Karpas-422 (cell line): ENCODE data around the gene SCFD2. TPM values are rescaled to one million over a fixed set of nuclear protein-coding genes. Genes with fewer than 3 reads are reported as not detected.
"Not testable (repeated sequence)": the region's sequence is repeated elsewhere in the genome, so short reads cannot be mapped to it uniquely, and the experiment has no call there.

Experiments
- DNase-seq: peaks from one replicate; pipeline ENCODE4 v3.0.0-alpha.2; 2015
- H2AFZ ChIP-seq: fragments of 200-600 bp; sonication (generic); 2 replicates; pipeline ENCODE4 v1.6.1; 2014; ENCODE audit warnings: antibody characterized with exemption, low read length, mixed read lengths
- H3K27ac ChIP-seq: fragments of 200-600 bp; sonication (generic); 2 replicates; pipeline ENCODE4 v1.5.1; 2014; ENCODE audit warnings: mild to moderate bottlenecking, low read length, moderate library complexity
- H3K27me3 ChIP-seq: fragments of 200-600 bp; sonication (generic); 2 replicates; pipeline ENCODE4 v1.6.1; 2014; ENCODE audit warnings: low read length, mixed read lengths
- H3K36me3 ChIP-seq: fragments of 200-600 bp; sonication (generic); 2 replicates; pipeline ENCODE4 v1.6.1; 2014; ENCODE audit warnings: low read length, mixed read lengths; ENCODE audit not compliant: insufficient read depth
- H3K4me1 ChIP-seq: fragments of 200-600 bp; sonication (generic); 2 replicates; pipeline ENCODE4 v1.6.1; 2014; ENCODE audit warnings: mild to moderate bottlenecking, low read length, mixed read lengths
- H3K4me2 ChIP-seq: fragments of 200-600 bp; sonication (generic); 2 replicates; pipeline ENCODE4 v1.6.1; 2014; ENCODE audit warnings: low read length, low read depth, mild to moderate bottlenecking; ENCODE audit not compliant: poor library complexity, severe bottlenecking
- H3K4me3 ChIP-seq: fragments of 200-600 bp; sonication (generic); 2 replicates; pipeline ENCODE4 v1.5.1; 2014; ENCODE audit warnings: mild to moderate bottlenecking, antibody characterized with exemption, low read length, mixed read lengths
- H3K79me2 ChIP-seq: fragments of 200-600 bp; sonication (generic); 2 replicates; pipeline ENCODE4 v1.6.1; 2014; ENCODE audit warnings: mild to moderate bottlenecking, low read length, mixed read lengths
- H3K9ac ChIP-seq: fragments of 200-600 bp; sonication (generic); 2 replicates; pipeline ENCODE4 v1.6.0; 2014; ENCODE audit warnings: low read length
- H3K9me2 ChIP-seq: fragments of 200-600 bp; sonication (generic), shearing (Covaris generic); replicated peaks from 2 replicates; pipeline ENCODE4 v1.6.0; 2014; ENCODE audit warnings: mild to moderate bottlenecking, low read length, moderate library complexity; ENCODE audit not compliant: insufficient read depth
- H3K9me3 ChIP-seq: fragments of 300-700, 200-600 bp; sonication (generic); 2 replicates; pipeline ENCODE4 v1.6.1; 2014; ENCODE audit warnings: low read length, mixed read lengths
- H4K20me1 ChIP-seq: fragments of 200-600 bp; sonication (generic); 2 replicates; pipeline ENCODE4 v1.6.1; 2014; ENCODE audit warnings: mild to moderate bottlenecking, antibody characterized with exemption, low read length, low read depth; ENCODE audit not compliant: insufficient read depth
- total RNA-seq: library from RNA; depleted of rRNA; stranded (reverse); fragments of >200 nt; shearing (Covaris generic); gene quantifications from 2 replicates; pipeline ENCODE4 v1.2.3, GENCODE V29; 2014; ENCODE audit warnings: low replicate concordance

The SCFD2 gene
- total RNA-seq, 1 experiment from 2014 or later, result 28.5 TPM

DNA sequence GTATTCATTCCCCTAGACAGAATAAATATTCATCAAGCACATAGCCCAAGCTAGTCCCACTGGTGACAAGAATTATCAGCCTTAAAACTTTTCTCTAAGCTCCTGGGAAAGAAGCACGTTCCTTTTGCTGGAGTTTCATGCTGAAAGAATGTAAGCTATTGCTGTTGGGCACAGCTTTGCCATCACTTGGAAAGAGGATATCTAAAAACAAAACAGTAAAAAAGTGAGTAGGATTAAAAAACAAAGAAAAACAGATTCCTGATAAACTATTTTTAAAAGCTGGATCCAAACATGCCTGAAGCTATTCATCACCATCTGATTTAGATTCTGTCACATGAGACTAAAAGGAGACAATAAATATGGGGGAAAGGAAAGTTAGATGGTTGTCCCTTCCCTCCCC, 176.8 kb downstream of the SCFD2 start:
- Histone ChIP-seq H3K27ac (no peak overlapping the region), H3K27me3 (no peaks in the 10 kb centered on the region), H3K4me2 (no peak overlapping the region), H3K79me2 (no peaks in the 10 kb centered on the region), H2AFZ (no peak overlapping the region), H3K9ac (no peak overlapping the region), H3K36me3 (no peaks in the 10 kb centered on the region), H4K20me1 (no peaks in the 10 kb centered on the region), H3K9me2 (no peaks in the 10 kb centered on the region), H3K9me3 (no peaks in the 10 kb centered on the region), H3K4me3 (no peak overlapping the region), H3K4me1 (peaks cover 9% of the 10 kb centered on the region)
- DNase-seq, result no peak

DNA sequence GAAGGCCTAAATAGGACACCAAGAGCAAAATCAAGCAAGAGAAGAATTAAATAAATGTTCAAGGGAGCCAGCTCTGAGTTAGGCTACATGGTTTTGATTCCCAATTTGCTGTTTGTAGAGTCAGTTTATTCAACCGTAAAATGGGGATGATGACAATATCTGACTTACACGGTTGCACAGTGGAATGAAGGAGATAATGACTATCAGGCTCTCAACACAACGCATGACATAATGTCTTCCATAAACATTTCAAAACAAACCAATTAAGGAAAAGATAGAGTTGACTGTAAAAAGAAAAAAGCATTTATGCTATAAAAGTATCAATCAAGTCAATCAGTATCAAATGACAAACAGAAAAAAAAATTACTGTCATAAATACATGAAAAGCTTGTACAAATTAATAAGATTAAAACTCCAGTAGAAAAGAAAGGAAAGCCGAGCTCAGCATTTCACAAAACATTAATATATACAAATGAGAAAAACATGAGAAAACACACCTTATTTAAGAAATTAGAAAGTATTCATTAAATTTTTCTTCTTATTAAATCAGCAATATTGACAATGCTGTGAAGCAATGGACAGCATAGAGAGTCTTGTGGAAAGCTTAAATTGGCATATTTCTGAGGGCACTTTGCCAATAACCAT, 179.0 kb downstream of the SCFD2 start:
- no peaks in the 10 kb centered on the region for H3K9me3 ChIP-seq
- no peak for DNase-seq
- no peaks in the 10 kb centered on the region for H3K79me2 ChIP-seq
- H3K4me3 ChIP-seq, result no peak overlapping the region
- H2AFZ ChIP-seq, result no peak overlapping the region
- H3K9ac ChIP-seq, result no peak overlapping the region
- H3K4me1 ChIP-seq, result peaks cover 2% of the 10 kb centered on the region
- no peak overlapping the region for H3K27ac ChIP-seq
- H3K9me2 ChIP-seq, result no peaks in the 10 kb centered on the region
- H4K20me1 ChIP-seq, result no peaks in the 10 kb centered on the region
- H3K36me3 ChIP-seq, result no peaks in the 10 kb centered on the region
- H3K4me2 ChIP-seq, result no peak overlapping the region
- H3K27me3 ChIP-seq, result no peaks in the 10 kb centered on the region

DNA sequence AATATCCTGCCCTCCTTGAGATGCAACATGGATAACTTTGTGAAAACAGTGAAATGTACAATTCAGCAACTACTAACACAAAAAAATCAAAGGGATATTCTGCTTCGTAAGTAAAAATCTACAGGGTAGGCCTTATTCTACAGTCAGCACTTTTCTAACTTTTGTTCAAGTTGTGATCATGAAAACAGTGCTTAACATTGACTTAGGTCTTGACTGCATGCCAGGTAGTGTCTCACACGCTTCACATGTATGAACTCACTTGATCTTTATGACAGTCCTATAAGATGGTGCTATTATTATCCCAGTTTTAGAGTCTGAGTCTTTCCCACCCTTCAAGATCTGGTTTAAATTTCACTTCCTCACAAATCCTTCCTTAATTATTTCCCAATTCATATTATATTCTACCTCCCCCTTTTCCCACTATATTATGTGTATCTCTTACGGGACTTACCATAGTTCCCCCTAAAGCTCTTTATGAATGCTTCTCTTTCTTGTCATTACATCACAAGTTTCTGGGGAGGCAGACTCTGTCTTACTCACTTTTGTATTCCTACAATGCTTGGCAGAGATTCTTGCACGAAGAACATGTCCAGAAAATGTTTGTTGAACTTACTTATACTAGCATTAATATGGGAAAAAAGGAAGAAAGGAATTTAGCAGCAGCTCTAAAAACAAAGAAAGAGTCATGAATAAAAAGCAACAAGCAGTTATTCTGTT, 179.8 kb downstream of the SCFD2 start:
- Histone ChIP-seq H3K36me3 (no peaks in the 10 kb centered on the region), H2AFZ (no peak overlapping the region), H3K27ac (no peak overlapping the region), H3K4me2 (no peak overlapping the region), H3K27me3 (no peaks in the 10 kb centered on the region), H3K4me1 (no peaks in the 10 kb centered on the region), H3K79me2 (no peaks in the 10 kb centered on the region), H3K9me3 (no peaks in the 10 kb centered on the region), H4K20me1 (no peaks in the 10 kb centered on the region), H3K9ac (no peak overlapping the region), H3K4me3 (no peak overlapping the region), H3K9me2 (no peaks in the 10 kb centered on the region)
- DNase-seq, result no peak

DNA sequence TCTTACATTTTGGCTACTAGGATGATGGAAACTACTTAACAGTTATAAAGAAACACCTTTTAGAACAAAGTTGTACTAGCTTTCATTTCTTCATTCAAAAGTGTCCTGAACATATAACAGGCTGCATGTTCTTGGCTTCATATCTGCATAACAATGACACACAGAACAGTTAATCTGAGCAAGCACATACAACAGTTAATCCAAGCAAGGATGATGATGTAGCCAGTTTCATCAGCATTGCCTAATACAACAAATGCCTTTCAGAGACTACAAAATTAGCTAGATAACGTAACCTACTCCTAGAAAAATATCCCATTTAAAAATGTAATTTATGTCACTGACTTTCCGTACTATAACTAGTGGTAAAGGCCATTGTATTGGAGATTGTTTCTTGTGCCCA, 182.1 kb downstream of the SCFD2 start:
- Histone ChIP-seq H3K4me3 (no peak overlapping the region), H3K36me3 (no peaks in the 10 kb centered on the region), H3K27ac (no peak overlapping the region), H3K9ac (no peak overlapping the region), H3K79me2 (no peaks in the 10 kb centered on the region), H4K20me1 (no peaks in the 10 kb centered on the region), H3K9me3 (no peaks in the 10 kb centered on the region), H3K27me3 (no peaks in the 10 kb centered on the region), H3K9me2 (no peaks in the 10 kb centered on the region), H2AFZ (no peak overlapping the region), H3K4me2 (no peak overlapping the region), H3K4me1 (no peaks in the 10 kb centered on the region)
- DNase-seq, result no peak

DNA sequence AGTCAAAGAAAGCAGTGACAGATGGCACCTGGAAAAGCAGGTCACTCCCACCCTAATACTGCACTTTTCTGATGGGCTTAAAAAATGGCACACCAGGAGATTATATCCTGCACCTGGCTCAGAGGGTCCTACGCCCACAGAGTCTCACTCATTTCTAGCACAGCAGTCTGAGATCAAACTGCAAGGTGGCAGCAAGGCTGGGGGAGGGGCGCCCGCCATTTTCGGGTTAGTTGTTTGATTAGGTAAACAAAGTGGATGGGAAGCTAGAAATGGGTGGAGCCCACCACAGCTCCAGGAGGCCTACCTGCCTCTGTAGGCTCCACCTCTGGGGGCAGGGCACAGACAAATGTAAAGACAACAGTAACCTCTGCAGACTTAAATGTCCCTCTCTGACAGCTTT, 188.1 kb downstream of the SCFD2 start:
- H3K4me1 ChIP-seq, H3K27me3 ChIP-seq, H3K27ac ChIP-seq, H3K9me2 ChIP-seq, H3K36me3 ChIP-seq, H3K79me2 ChIP-seq, H2AFZ ChIP-seq, H3K9ac ChIP-seq, H4K20me1 ChIP-seq, DNase-seq, H3K4me3 ChIP-seq, H3K9me3 ChIP-seq, H3K4me2 ChIP-seq: not testable (repeated sequence)

DNA sequence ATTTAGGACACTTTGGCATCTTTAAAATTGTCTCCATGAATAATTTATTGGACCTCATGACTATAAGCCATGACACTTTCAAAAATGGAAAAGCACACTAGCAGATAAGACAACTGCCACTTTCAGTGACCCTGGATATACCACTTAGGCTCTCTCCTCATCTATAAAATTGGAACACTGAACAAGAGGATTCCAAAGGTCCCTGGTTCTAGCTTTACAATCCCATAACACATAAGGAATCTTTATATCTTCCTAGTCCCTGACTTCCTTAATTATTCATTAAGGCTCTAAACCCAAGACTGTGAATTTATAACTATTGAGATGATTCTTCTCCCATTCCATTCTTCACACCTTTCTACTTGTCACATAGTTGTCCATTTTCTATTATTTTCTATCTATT, 190.2 kb downstream of the SCFD2 start:
- Histone ChIP-seq H3K4me2 (no peak overlapping the region), H3K9me2 (no peaks in the 10 kb centered on the region), H4K20me1 (no peaks in the 10 kb centered on the region), H3K36me3 (no peaks in the 10 kb centered on the region), H3K9me3 (no peaks in the 10 kb centered on the region), H3K4me3 (no peak overlapping the region), H3K27ac (no peak overlapping the region), H3K9ac (no peak overlapping the region), H3K27me3 (no peaks in the 10 kb centered on the region), H2AFZ (no peak overlapping the region), H3K79me2 (no peaks in the 10 kb centered on the region), H3K4me1 (peaks cover 3% of the 10 kb centered on the region; the same call in 1 of the 2 replicates)
- no peak for DNase-seq

DNA sequence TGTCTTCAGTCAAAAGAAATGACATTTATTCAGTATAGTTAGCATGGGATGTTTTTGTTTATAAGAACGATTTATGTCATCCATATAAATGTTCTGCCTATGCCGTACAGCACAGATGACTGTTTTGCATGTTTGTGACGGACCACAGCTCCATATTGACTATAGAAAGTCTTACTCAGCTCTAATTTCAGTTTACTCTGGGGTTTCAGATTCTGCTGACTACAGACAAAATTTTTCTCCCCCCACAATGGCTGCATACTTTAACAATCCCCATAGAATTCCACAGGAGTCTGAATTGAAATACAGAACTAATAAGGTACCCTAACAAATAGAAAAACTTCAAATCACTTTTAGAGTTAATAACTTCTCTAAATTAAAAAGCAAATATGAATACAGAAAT, 191.0 kb downstream of the SCFD2 start:
- H2AFZ ChIP-seq, result no peak overlapping the region
- H3K4me2 ChIP-seq, result no peak overlapping the region
- no peaks in the 10 kb centered on the region for H4K20me1 ChIP-seq
- H3K9me2 ChIP-seq, result no peaks in the 10 kb centered on the region
- peaks cover 3% of the 10 kb centered on the region; the same call in 1 of the 2 replicates for H3K4me1 ChIP-seq
- H3K36me3 ChIP-seq, result no peaks in the 10 kb centered on the region
- no peaks in the 10 kb centered on the region for H3K27me3 ChIP-seq
- no peaks in the 10 kb centered on the region for H3K9me3 ChIP-seq
- DNase-seq, result no peak
- H3K79me2 ChIP-seq, result no peaks in the 10 kb centered on the region
- H3K9ac ChIP-seq, result no peak overlapping the region
- no peak overlapping the region for H3K27ac ChIP-seq
- H3K4me3 ChIP-seq, result no peak overlapping the region

DNA sequence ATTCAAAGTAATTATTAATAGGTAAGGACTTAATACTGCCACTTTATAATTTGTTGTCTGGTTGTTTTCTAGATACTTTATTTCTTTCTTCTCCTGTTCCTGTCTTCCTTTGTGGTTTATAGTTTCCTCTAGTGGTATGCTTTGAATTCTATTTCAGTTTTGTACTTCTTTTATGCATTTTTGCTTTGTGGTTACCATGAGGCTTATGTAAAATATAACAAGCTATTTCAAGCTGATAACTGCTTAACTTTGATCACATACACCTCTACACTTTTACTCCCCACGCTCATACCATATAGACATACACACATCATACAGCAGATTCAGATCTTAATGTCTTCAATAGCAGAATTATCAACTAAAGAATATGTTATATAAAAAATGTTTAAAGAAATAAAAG, 192.3 kb downstream of the SCFD2 start:
- no peak for DNase-seq
- Histone ChIP-seq H3K4me1 (peaks cover 3% of the 10 kb centered on the region; the same call in 1 of the 2 replicates), H3K79me2 (no peaks in the 10 kb centered on the region), H3K9me2 (no peaks in the 10 kb centered on the region), H3K36me3 (no peaks in the 10 kb centered on the region), H3K4me2 (no peak overlapping the region), H3K27me3 (no peaks in the 10 kb centered on the region), H3K27ac (no peak overlapping the region), H3K4me3 (no peak overlapping the region), H3K9me3 (no peaks in the 10 kb centered on the region), H4K20me1 (no peaks in the 10 kb centered on the region), H2AFZ (no peak overlapping the region), H3K9ac (no peak overlapping the region)
